HG03097 (cell line): ENCODE measurements around the gene TAOK1.
A peak's percentile ranks its signal among the peaks of the same experiment; 100 is the strongest.

Source experiments
- ATAC-seq: cut with Tn5 transposase; IDR thresholded peaks from one replicate; pipeline ENCODE4 v1.9.1; 2021; ENCODE audit not compliant: unreplicated experiment, low FRiP score

TAOK1 gene

DNA sequence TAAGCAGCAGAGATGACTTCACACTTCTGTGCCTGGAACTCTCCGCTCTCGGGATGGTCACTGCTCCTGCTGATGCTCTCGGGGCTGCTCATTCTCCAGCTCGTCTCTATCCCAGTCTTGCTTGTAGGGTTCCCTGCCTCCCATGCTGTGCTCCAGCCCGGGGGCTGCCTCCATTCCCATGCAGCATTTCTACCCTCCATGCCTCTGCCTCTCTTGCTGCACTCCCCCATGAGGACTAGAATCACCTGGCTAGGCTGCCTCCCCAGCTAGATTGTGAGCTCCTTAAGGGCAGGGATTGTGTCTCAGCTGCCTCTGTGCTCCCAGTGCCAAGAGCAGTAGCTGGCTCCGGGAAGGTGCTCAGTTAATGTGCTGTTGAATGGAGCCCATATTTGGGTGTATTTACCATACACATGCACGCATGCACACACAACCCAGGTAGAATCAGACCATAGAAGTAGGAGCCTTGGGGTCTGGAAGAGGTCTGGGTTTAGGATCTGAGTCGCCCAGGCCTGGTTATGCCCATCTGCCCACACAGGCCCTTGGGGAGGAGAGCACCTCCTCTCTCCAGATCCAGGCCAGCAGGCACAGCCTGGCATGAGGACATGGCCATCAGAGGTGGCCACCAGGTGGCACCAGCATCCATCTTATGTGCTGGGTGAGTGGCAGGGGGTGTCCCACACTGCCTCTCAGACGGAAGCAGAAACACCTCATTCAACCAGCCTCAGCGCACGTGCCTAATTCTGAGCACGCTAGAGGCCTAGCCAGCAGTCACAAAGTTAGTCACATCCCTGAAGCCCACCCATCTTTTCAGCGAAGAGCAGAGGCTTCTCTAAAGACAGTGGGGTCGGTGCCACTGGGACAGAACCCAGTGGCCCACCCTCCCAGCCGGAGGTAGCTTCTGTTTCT lies 190.0 kb downstream of the TAOK1 start:
- peak; percentile 72 for ATAC-seq

DNA sequence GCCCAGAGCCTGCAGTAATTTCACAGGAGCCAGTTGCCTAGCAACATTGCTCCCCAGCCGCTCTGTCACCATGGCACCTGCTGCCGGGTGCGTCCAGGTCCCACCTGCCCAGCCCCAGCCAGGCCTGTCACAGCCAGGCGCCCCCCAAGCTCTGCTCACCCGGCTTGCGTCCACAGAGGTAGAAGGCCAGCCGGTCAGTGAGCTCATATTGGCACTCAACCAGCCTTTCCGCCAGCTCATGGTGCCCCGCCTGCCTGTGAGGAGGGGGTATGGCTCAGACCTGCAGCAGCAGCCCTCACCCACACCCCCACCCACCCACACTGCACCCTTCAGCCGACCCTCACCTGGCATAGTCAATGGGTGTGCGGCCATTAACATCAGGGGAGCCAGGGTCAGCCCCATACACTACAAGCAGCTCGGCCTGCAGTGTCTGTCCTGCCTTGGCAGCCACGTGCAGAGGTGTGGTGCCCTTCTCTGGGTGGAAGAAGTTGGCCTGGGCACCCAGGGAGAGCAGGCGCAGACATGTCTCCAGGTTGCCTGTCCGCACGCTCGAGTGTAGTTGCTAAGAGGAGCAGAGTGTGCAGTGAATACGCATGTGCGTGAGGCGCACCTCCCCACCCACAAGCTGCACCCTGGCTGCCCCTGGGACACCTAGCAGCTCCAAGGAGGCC lies 191.6 kb downstream of the TAOK1 start:
- ATAC-seq = no peak

DNA sequence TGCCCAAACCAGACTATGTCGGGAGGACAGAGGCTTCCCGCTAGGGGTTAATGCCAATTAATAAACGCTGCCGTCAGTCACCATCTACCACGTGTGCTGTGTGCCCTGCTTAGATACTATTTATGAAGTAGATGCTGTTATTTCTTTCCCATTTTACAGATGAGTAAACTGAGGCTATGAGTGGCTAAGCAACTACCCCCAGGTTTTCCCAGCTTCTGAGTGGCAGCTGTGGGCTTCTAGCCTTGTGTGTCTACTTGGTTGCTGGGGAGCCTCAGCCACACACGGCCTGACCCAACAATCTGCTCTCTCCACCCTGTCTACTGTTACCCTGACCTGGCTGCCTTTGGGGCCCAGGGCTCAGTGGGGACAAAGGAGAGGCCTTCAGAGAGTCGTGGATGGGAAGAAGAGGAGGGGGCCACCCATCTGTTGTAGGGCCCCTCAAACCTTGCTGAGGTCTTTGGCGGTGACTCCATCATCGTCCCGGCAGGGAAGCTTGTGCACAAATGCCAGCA lies 192.1 kb downstream of the TAOK1 start:
- no peak for ATAC-seq

DNA sequence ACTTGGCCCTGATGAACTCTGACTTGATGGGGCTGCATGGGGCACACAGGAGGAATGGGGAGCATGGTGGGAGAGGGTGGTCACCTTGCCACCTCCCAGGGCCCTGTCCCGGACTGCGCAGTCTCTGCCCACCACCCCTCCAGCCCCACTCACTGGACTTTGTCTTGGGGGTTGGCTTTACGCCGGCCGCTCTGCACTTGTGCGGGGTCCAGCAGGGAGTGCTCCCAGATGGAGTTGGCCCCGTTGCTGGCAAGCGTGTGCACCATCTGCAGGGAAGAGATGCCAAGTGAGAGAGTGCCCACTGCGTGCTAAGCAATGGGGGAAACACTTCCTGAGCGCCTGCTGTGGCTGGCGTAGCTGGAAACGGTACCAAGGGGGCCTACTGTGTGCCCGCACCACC lies 192.6 kb downstream of the TAOK1 start:
- ATAC-seq = no peak

DNA sequence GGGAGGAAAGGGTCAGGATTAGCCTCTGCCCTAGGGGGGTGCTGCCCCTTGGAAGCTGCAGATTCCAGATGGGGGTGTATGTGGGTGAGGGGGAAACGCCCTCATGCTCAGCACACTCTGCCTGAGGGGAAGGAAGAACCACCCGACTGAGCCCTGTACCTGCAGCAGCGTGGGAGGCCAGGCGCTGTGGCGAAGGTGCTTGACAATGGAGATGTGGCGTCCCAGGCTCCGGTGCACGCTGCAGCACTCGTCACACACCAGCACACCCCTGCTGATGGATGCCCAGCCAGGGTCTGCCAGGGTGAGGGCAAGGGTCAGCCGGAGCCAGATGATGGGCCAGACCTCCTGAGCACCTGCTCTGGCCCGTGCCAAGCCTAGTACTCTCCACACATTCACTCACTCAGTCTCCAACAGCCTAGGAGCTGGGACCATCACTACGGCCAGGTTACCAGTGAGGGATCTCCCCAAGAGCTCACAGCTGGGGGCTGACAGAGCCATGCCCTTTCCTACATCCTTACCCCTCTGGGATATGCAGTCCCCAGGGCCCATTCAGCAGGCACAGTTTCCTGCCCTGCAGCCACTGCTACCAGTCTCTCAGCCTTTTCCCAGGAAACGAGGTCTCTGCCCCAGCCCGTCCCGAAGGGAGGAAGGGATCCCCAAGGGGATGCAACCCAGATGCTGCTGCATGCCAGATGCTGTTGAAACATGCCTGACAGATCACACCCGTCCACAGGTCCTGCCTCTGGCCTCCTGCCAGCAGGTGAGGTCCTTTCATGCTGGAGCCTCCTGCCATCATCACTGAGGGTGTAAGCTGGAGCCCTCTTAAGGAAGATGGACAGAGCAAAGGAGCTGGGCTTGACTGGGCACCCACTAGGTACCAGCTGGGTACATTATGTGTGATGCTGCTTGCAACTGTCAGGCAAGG lies 193.4 kb downstream of the TAOK1 start:
- ATAC-seq = no peak

DNA sequence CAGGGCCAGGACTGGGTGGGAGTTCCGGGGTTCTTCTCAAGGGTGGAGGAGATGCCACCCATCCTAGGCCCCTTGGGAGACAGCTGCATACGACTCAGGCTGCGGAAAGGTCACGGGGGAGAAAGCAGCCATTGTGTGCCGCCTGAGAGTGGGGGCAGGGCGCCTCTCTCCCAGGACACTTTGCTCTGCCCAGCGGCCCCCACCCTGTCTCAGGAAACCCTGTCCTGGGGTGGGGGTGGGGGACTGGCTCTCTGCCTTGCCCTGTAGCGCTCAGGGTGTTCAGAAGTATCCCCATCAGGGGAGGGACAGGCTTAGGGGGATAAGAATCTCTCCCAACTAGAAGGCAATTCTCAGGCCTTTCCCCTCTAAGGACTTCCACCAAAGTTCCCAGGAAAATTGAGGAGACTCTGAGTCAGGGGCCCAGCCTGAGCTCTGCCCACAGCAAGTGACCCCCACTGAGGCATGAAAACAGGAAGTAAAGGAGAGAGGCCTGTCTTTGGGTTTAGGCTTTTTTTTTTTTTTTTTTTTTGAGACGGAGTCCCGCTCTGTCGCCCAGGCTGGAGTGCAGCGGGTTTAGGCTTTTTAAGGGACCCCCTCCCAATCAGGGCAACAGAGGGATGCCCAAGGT lies 194.4 kb downstream of the TAOK1 start:
- no peak for ATAC-seq

DNA sequence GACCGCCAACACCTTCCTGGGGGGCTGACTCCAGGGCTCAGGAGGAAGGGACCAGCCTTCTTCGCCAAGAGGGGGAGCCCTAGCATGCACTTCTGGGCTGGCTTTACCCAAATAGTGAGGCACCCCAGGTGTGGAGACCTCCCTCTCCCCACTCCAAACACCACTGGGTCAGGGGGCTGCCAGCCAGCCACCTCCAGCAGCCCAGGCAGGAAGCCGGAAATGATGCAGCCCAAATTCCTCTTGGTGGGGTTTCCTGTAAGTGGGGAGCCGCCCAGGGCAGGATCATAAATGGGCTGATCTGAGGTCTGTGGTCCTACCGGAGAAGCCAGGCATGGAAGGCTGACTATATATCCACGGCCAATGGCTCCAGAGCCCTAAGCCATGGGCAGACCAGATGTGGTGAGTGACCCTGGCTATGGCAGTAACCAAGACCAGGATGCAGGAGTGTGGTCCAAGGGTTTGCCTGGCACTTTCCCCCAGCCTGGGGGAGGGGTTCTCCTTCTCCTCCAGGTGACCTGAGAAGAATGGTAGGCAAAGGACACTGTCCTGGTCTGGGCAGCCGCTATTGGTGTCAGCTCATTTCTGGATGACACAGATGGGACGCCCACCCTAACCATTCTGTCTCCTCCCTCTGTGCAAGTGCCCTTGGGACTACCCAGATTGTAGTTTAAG lies 195.1 kb downstream of the TAOK1 start:
- no peak for ATAC-seq

DNA sequence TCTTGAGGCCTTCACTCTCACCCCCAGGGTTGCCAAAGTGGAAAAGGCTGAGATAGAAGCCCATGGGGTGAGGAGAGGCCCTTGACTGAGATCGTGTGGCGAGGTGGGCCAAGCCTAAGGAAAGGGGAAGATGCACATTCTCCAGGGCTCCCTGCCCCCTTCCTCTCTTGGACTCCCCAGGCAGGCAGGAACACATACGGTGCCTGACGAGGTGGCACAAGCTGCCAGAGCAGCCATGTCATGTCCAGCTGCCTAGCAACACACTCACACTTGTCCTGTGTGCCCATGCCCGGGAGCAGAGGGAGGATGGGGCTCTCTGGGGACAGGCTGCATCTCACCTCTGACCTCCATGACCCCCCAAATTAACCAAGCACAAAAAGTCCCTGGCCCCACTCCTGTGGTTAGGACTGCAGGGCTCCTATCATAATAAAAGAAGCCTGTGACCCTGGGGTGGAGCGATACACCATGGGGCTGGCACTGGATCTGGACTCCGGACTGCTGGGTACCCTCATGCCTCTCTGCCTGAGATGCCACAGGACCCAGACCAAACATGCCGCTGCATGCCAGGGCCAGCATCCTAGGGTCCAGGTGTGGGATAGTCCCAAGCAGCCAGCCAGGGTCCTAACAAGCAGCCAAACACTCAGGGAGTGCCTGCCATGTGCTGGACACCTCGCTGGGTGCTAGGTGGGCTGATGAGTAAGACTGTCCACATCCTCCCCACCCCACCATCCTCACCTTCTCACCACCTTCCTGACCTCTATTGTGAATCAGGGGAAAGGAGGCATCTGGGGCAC lies 196.7 kb downstream of the TAOK1 start:
- no peak for ATAC-seq

DNA sequence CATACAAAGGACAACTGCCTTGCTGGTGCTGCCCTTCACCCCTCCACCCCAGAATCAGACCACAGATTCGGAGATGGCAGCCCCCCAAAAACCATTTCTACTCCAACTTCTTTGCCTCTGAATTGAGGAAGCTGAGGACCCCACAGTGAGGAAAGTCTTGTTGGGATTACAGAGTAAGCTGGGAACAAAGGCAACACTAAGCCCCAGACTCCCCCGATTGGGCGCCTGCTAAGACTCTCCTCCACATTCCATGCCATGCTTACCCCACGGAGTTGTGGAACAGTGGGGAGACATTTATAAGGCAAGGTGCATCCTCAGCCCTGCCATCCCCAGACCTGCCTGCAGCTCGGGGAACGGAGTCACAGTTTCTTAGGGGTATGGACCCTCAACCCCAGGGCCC lies 197.4 kb downstream of the TAOK1 start:
- ATAC-seq = no peak

DNA sequence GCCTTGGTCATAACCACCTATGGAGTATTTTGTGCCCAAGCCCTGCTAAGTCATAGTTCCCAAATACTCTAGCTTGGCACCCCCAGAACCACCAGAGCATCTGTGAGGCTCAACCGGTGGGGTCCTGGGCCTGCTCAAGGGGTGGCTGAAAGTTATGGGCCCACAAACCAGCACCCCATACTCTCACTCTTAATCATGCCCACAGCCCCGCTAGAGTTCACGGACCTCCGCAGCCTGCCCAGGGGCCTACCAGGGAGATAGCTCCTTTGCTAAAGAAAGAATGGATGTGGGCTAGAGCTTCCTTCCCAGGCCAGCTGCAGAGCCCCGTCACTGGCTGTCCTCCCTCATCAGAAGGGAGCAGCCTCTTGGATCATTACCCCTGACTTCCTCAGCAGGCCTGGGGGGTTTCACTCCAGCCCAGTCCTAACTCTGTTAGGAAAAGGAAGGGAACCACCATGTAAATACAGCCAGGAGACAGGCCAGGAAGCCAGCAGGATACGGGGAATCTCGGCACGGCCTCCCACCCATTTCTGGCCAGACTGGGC lies 197.9 kb downstream of the TAOK1 start:
- ATAC-seq = no peak

DNA sequence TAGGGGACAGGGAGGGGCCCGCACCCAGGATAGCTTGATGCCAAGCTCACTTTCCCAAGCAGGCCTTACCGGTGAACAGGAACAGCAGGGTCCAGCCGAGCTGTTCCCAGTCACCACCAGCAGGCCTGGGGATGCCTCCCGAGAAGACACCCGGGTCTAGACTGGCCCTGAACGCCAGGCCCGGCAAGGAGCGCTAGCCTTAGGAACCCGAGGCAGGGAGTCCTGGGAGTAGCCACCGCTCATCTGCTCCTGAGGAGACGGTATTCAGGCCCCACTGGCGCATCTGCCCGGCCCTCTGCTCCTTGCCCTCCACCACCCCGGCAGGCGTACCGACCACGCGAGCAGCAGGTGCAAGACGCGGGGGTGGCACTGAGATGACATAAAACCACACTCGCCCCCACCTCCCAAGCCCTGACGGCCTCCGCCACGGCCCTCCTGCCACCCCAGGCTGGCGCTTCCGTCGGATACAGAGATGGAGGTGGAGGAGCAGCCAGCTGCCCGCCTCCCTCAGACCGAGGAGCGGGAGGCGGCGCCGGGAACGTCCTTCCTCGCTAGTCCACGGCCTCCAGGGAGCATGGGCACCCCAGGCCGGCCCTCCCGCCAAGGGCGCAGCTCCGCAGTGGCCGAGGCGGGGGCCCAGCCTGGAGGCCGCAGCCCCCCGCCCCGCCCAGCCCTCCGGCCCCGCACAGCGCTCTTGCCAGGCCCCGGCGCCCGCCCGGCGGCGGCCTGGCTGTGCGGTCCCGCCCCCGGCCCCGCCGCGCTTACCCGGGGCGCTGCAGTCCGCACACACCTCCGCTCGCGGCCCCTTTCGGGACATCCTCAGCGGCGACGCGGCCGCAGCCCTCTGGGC lies 198.6 kb downstream of the TAOK1 start:
- peak; percentile 8 for ATAC-seq

DNA sequence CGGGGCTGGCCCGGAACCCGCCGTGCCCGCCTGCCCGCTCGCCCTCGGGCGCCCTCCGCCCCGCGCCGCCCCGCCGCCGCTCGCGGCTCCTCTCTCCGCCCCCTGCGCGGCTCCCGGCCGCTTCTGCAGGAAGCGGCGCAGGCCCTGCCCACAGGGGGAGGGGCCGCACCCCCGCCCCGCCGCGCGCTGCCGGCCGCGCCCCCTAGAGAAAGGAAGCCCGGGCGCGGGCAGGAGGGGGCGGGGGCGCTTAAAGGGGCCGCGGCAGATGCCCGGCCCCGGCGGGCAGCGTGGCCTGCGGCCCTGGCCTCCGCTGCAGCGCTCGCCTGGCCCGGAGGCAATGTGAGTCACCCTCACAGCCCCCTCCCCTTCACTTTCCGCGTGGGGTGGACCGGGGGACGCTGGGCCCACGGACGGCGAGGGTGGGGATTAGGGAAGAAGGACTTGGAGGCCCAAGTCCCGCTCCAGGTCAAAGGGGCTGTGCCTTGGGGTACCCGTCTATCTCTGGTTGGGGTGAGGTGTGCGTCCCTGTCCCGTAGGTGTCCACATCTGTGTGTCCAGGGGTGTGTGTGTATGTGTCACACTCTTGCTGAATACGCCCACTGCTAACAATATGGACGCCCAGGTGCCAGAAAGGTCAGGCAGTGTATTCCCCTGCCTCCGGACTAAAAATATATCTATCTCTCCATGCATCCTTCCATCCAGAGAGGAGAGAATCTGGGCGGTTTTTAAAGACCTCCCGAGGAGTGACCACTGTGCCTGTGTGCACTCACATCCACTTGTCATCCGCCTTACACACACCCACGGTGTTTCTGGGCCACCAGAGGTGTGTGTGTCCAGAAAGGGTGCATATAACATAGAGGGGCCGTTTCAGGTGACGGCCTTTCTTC lies 199.6 kb downstream of the TAOK1 start, which contains the start of gene GIT1:
Gene GIT1, minus strand, starts transcription at position 125 of the 887 bp plus-strand sequence. CDS start 270 bp downstream, outside the sequence.
- peak; percentile 45 for ATAC-seq

DNA sequence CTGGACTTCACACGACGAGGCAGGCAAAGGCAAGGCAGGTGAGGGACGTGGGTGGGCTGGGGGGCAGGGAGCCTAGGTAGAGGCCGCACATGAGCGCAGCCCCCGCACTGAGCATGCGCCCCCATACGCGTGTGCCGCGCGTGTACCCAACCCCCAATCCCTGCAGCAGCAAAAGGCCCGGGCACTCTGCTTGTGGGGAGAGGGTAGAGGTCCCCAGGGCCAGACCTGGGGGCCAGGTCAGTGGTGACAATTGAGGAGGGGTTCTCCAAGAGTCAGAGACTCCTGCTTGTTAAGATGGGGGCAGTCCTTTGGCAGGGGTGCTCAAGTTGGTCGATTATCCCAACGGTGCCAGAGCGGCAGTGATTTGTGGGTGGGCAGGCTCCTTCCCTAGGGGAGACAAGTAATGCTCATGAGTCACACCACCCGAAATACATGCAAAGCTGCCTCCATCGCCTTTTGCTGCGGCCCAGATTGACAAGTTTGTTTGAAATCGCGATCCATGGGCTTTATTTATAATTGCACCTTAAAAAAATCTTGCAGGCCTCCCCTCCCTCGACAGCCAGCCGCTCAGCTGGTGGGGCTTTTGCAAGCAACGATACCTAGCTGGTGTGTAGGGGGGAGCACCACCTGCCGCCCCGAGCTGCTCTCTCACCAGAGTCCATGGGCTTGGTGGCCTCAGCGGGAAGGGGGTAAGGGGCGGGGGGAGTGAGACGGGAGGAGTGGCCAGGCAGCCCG lies 200.4 kb downstream of the TAOK1 start:
- no peak for ATAC-seq

DNA sequence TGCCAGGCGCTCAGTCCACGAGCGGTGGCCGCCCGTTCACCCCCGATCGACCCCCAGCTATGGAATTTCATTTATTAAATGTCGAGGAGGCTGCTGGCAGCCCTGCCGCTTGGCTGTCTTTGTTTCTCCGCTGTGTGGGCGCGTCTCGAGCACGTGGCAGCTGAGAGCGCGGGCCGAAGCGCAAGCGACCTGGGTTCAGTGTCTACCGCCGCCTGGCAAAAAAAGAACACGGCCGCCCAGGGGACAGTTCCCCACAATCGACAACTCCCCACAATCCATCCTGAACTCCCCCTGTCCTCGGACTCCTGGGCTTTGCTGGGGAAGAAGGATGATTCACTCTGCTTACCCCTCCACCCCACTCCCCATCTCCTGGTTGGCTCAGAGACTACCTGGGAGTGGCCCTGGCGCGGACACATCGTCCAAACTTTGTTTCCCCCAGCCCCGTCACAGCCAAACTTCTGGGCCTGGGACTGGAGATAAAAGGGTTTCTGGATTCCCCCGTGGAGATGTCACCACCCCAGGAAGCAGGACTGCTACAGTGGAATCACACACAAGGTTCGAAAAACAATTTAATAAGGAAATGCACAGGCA lies 201.1 kb downstream of the TAOK1 start:
- no peak for ATAC-seq

DNA sequence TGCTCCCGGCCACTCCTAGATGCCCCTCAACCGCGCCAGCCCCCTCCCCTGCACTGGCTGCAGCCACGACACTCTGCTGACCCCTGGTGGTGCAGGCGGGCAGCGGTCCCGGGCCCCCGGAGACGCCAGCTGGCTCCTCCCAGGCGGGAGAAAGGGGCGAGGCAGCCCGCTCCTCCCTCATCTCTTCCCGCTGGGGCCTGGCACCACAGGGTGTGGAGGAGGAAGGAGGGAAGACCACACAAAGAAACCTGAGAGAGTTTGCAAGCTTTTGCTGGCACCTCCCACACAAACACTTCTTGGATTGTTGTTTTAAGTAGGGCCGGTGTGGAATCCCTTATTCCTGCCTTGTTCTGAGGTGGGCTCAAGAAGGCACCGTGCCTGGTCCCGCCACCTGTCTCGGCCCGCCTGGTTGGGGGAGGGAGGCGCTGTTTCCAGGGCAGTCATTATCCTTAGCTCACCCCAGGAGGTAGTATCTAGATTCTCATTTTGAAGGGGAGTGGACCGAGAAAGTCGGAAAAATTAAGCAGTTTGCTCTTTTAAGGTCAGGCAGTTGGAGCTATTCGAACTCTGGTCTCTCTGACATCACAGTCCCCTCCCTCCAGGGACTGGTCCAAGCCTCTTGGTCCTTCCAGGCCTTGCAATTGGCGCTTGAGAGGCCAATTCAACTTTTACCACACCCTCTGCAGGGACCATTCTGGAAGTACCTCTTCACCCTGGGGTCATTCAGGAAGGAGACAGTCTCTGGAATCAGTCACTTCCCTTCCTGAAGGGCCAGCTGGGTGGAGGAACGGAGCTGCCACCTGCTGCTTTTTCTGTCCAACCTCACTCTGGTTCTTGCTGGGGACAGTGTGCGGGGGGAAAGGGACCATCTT lies 201.8 kb downstream of the TAOK1 start:
- no peak for ATAC-seq
